Brain microvascular endothelial cell (primary cell): Measurements from ENCODE around the gene SLC36A2.

ENCODE experiments used
- DNase-seq: peaks from one replicate; pipeline ENCODE4 v3.0.0-alpha.2; 2020
- H3K27ac ChIP-seq: fragments of 250-450 bp; sonication (Bioruptor Pico); 2 replicates; pipeline ENCODE4 v1.5.1; 2020; ENCODE audit warnings: mild to moderate bottlenecking, moderate library complexity
- H3K27me3 ChIP-seq: fragments of 250-450 bp; sonication (Bioruptor Pico); replicated peaks from 2 replicates; pipeline ENCODE4 v1.5.1; 2020; ENCODE audit warnings: mild to moderate bottlenecking
- H3K36me3 ChIP-seq: fragments of 250-450 bp; sonication (Bioruptor Pico); replicated peaks from 2 replicates; pipeline ENCODE4 v1.5.1; 2020; ENCODE audit warnings: mild to moderate bottlenecking
- H3K4me3 ChIP-seq: 2 replicates; pipeline ENCODE4 v1.5.1; 2011; ENCODE audit warnings: low read depth, mild to moderate bottlenecking, control low read depth, low read length, moderate library complexity
- CTCF ChIP-seq: IDR thresholded peaks from 2 replicates; pipeline ENCODE4 v1.5.1; 2011; ENCODE audit warnings: low read depth, mild to moderate bottlenecking, moderate library complexity, low read length, control low read depth, inconsistent platforms; ENCODE audit errors: missing control alignments
- in situ Hi-C: cut with HindIII; loops from 2 replicates; pipeline ENCODE4 v1.10.0; 2017; ENCODE audit warnings: low sequenced_read_pairs, low pct_ligation_motif_present

Gene SLC36A2

GRCh38 chr5:151281001-151281639 is 66.2 kb downstream of the SLC36A2 start:
- Histone ChIP-seq H3K27ac (no peak overlapping the region), H3K4me3 (no peak overlapping the region), H3K27me3 (no peaks in the 10 kb centered on the region), H3K36me3 (no peaks in the 10 kb centered on the region)
- no peak for TF ChIP-seq CTCF
- no peak for DNase-seq
- in situ Hi-C loops: no loop called here

- Histone ChIP-seq H3K27ac (no peak overlapping the region), H3K36me3 (no peaks in the 10 kb centered on the region), H3K4me3 (no peak overlapping the region), H3K27me3 (no peaks in the 10 kb centered on the region)
- DNase-seq: no peak
- TF ChIP-seq CTCF: no peak
- in situ Hi-C loops: no loop called here
These were observed 66.9 kb downstream of the SLC36A2 start for GRCh38 chr5:151280443-151280842.

- Histone ChIP-seq H3K36me3 (no peaks in the 10 kb centered on the region), H3K4me3 (no peak overlapping the region), H3K27me3 (no peaks in the 10 kb centered on the region), H3K27ac (no peak overlapping the region)
- no peak for DNase-seq
- in situ Hi-C loops: no loop called here
- no peak for TF ChIP-seq CTCF
These were observed 68.5 kb downstream of the SLC36A2 start for GRCh38 chr5:151278845-151279244.

GRCh38 chr5:151275803-151276202 is 71.6 kb downstream of the SLC36A2 start:
- Histone ChIP-seq H3K27me3 (no peaks in the 10 kb centered on the region), H3K27ac (no peak overlapping the region), H3K4me3 (no peak overlapping the region), H3K36me3 (no peaks in the 10 kb centered on the region)
- in situ Hi-C loops: no loop called here
- no peak for DNase-seq
- TF ChIP-seq CTCF: no peak

GRCh38 chr5:151274666-151275065 is 72.7 kb downstream of the SLC36A2 start:
- in situ Hi-C loops: no loop called here
- DNase-seq: no peak
- no peaks in the 10 kb centered on the region for H3K36me3 ChIP-seq
- no peaks in the 10 kb centered on the region for H3K27me3 ChIP-seq
- no peak overlapping the region for H3K4me3 ChIP-seq
- H3K27ac ChIP-seq: no peak overlapping the region
- no peak for TF ChIP-seq CTCF

- in situ Hi-C loops: no loop called here
- DNase-seq: no peak
- Histone ChIP-seq H3K36me3 (no peaks in the 10 kb centered on the region), H3K4me3 (no peak overlapping the region), H3K27ac (no peak overlapping the region), H3K27me3 (no peaks in the 10 kb centered on the region)
- no peak for TF ChIP-seq CTCF
These were observed 76.0 kb downstream of the SLC36A2 start for GRCh38 chr5:151271336-151271735.
